Measurements from ENCODE around the gene SND1.

Gene SND1

GRCh38 chr7:127993317-127993716 lies 341.3 kb downstream of the SND1 start:
- DNase-seq (ENCODE audit: low spot score), result no peak

GRCh38 chr7:127993987-127994386 lies 342.0 kb downstream of the SND1 start:
- DNase-seq (ENCODE audit: low spot score), result no peak

GRCh38 chr7:127995156-127995880 lies 343.3 kb downstream of the SND1 start:
- no peak for DNase-seq (ENCODE audit: low spot score)

GRCh38 chr7:127995881-127996215 lies 343.9 kb downstream of the SND1 start:
- DNase-seq (ENCODE audit: low spot score), result no peak

GRCh38 chr7:127996253-127997071 lies 344.5 kb downstream of the SND1 start:
- no peak for DNase-seq (ENCODE audit: low spot score)

- no peak for DNase-seq (ENCODE audit: low spot score)
Observed at GRCh38 chr7:127997226-127997922, 345.4 kb downstream of the SND1 start.

GRCh38 chr7:127998671-127999070 lies 346.7 kb downstream of the SND1 start:
- DNase-seq (ENCODE audit: low spot score), result no peak

GRCh38 chr7:128000048-128000447 lies 348.1 kb downstream of the SND1 start:
- no peak for DNase-seq (ENCODE audit: low spot score)

- no peak for DNase-seq (ENCODE audit: low spot score)
Observed at GRCh38 chr7:128000854-128001265, 348.9 kb downstream of the SND1 start.

GRCh38 chr7:128003167-128003566 lies 351.2 kb downstream of the SND1 start:
- DNase-seq (ENCODE audit: low spot score), result no peak

- DNase-seq (ENCODE audit: low spot score), result no peak
Observed at GRCh38 chr7:128003787-128004186, 351.8 kb downstream of the SND1 start.

GRCh38 chr7:128004623-128005022 lies 352.6 kb downstream of the SND1 start:
- DNase-seq (ENCODE audit: low spot score), result no peak

GRCh38 chr7:128005117-128005516 lies 353.1 kb downstream of the SND1 start:
- DNase-seq (ENCODE audit: low spot score), result no peak

- DNase-seq (ENCODE audit: low spot score), result no peak
Observed at GRCh38 chr7:128005759-128006159, 353.8 kb downstream of the SND1 start.

- DNase-seq (ENCODE audit: low spot score), result no peak
Observed at GRCh38 chr7:128006550-128007302, 354.7 kb downstream of the SND1 start.

GRCh38 chr7:128007303-128007680 lies 355.3 kb downstream of the SND1 start:
- no peak for DNase-seq (ENCODE audit: low spot score)

GRCh38 chr7:128008141-128008540 lies 356.1 kb downstream of the SND1 start:
- no peak for DNase-seq (ENCODE audit: low spot score)

GRCh38 chr7:128008744-128009143 lies 356.8 kb downstream of the SND1 start:
- DNase-seq (ENCODE audit: low spot score), result no peak

- DNase-seq (ENCODE audit: low spot score), result no peak
Observed at GRCh38 chr7:128010391-128011127, 358.6 kb downstream of the SND1 start.

- no peak for DNase-seq (ENCODE audit: low spot score)
Observed at GRCh38 chr7:128011131-128011661, 359.2 kb downstream of the SND1 start.

GRCh38 chr7:128014811-128015210 lies 362.8 kb downstream of the SND1 start:
- no peak for DNase-seq (ENCODE audit: low spot score)

Data from SK-N-DZ (cell line).